PC-3 (cell line): ENCODE data around the gene GAL3ST3.

Experiments used
- EZH2 ChIP-seq: fragments of 300-600 bp; sonication (generic); IDR thresholded peaks from one replicate; pipeline ENCODE4 v1.6.1; 2017; ENCODE audit warnings: antibody characterized with exemption, mild to moderate bottlenecking, low read length; ENCODE audit not compliant: unreplicated experiment
- EZH2phosphoT487 ChIP-seq: fragments of 300-600 bp; sonication (generic); IDR thresholded peaks from 2 replicates; pipeline ENCODE4 v1.6.1; 2018; ENCODE audit warnings: mild to moderate bottlenecking, antibody characterized with exemption, low read length, borderline replicate concordance
- TF ChIP-seq, protein P1 (sequence below): fragments of 300-600 bp; sonication (generic); conservative IDR thresholded peaks from 2 replicates; pipeline ENCODE4 v1.5.1; 2017; ENCODE audit warnings: antibody characterized with exemption, low read depth, mild to moderate bottlenecking, low read length

DNA sequence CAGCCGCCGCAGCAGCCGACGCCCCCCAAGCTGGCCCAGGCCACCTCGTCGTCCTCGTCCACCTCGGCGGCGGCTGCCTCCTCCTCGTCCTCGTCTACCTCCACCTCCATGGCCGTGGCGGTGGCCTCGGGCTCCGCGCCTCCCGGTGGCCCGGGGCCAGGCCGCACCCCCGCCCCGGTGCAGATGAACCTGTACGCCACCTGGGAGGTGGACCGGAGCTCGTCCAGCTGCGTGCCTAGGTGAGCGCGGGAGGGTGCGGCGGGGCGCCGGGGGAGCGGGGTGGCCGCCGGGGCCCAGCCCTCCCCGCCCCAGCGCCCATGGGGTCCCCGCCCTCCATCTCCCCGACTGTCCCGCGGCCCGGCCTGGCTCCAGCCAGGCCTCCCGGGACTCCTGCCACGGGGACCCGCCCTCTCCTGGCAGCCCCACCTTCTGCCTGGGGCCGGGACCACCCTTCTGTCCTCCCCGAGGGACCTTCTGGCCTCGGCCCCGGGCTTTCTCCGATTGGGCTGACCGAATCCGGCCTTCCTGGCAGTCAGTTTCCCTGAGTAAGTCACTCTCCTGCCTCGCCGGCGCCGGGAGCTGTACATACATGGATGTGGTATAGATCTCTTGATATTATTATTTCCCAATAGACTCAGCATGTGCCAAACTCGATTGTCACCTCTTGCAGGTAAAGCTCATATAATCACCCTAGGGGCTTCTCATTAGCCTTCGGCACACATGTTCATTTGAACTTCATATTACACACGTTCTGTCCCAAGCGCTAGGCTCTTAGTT, 21.8 kb upstream of the GAL3ST3 start:
- TF ChIP-seq, protein P1, sequence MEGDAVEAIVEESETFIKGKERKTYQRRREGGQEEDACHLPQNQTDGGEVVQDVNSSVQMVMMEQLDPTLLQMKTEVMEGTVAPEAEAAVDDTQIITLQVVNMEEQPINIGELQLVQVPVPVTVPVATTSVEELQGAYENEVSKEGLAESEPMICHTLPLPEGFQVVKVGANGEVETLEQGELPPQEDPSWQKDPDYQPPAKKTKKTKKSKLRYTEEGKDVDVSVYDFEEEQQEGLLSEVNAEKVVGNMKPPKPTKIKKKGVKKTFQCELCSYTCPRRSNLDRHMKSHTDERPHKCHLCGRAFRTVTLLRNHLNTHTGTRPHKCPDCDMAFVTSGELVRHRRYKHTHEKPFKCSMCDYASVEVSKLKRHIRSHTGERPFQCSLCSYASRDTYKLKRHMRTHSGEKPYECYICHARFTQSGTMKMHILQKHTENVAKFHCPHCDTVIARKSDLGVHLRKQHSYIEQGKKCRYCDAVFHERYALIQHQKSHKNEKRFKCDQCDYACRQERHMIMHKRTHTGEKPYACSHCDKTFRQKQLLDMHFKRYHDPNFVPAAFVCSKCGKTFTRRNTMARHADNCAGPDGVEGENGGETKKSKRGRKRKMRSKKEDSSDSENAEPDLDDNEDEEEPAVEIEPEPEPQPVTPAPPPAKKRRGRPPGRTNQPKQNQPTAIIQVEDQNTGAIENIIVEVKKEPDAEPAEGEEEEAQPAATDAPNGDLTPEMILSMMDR, result no peak
- TF ChIP-seq EZH2 (no peak), EZH2phosphoT487 (no peak)
